GM21360 (cell line): ENCODE results near the gene C18orf63.
"Not testable (repeated sequence)": the region's sequence is repeated elsewhere in the genome, so short reads cannot be mapped to it uniquely, and the experiment has no call there.

Source experiments
- ATAC-seq: cut with Tn5 transposase; IDR thresholded peaks from one replicate; pipeline ENCODE4 v1.9.1; 2021; ENCODE audit warnings: mild to moderate bottlenecking, moderate library complexity; ENCODE audit not compliant: unreplicated experiment

C18orf63 gene

GRCh38 chr18:74326791-74327190 lies 11.2 kb downstream of the C18orf63 start:
- not testable (repeated sequence) for ATAC-seq

- no peak for ATAC-seq
Measured at GRCh38 chr18:74328206-74328605, 12.6 kb downstream of the C18orf63 start.

- no peak for ATAC-seq
Measured at GRCh38 chr18:74329688-74330205, 14.1 kb downstream of the C18orf63 start.

GRCh38 chr18:74331404-74331803 lies 15.8 kb downstream of the C18orf63 start:
- peak; percentile 72 for ATAC-seq

- ATAC-seq: no peak
Measured at GRCh38 chr18:74333091-74333490, 17.5 kb downstream of the C18orf63 start.

GRCh38 chr18:74334242-74334893 lies 18.7 kb downstream of the C18orf63 start:
- peak; percentile 63 for ATAC-seq

GRCh38 chr18:74336656-74337055 lies 21.0 kb downstream of the C18orf63 start:
- ATAC-seq: no peak

- no peak for ATAC-seq
Measured at GRCh38 chr18:74337155-74337911, 21.7 kb downstream of the C18orf63 start.

GRCh38 chr18:74337912-74338309 lies 22.3 kb downstream of the C18orf63 start:
- no peak for ATAC-seq

GRCh38 chr18:74342416-74343043 lies 26.9 kb downstream of the C18orf63 start:
- ATAC-seq: no peak

- ATAC-seq: no peak
Measured at GRCh38 chr18:74346206-74346605, 30.6 kb downstream of the C18orf63 start.

GRCh38 chr18:74348581-74348980 lies 32.9 kb downstream of the C18orf63 start:
- no peak for ATAC-seq

GRCh38 chr18:74351354-74351753 lies 35.7 kb downstream of the C18orf63 start:
- ATAC-seq: peak; percentile 65

- peak; percentile 76 for ATAC-seq
Measured at GRCh38 chr18:74353169-74353775, 37.6 kb downstream of the C18orf63 start.

GRCh38 chr18:74356959-74357358 lies 41.3 kb downstream of the C18orf63 start:
- ATAC-seq: no peak

GRCh38 chr18:74360852-74361655 lies 45.4 kb downstream of the C18orf63 start:
- no peak for ATAC-seq

GRCh38 chr18:74367905-74368304 lies 52.3 kb downstream of the C18orf63 start:
- ATAC-seq: no peak

GRCh38 chr18:74368901-74369705 lies 53.5 kb downstream of the C18orf63 start:
- ATAC-seq: no peak

- ATAC-seq: no peak
Measured at GRCh38 chr18:74370115-74370514, 54.5 kb downstream of the C18orf63 start.

GRCh38 chr18:74373428-74373827 lies 57.8 kb downstream of the C18orf63 start:
- no peak for ATAC-seq
